Neutrophil (primary cell): Measurements from ENCODE around the gene TTLL10.
"Not testable (repeated sequence)": the region's sequence is repeated elsewhere in the genome, so short reads cannot be mapped to it uniquely, and the experiment has no call there.

Source experiments
- H3K27ac ChIP-seq: fragments of 200-600 bp; sonication (generic); 2 replicates; pipeline ENCODE4 v1.5.1; 2016; ENCODE audit warnings: mild to moderate bottlenecking, moderate library complexity
- H3K27me3 ChIP-seq: fragments of 200-600 bp; sonication (generic); 2 replicates; pipeline ENCODE4 v1.6.0; 2016; ENCODE audit warnings: mild to moderate bottlenecking
- H3K36me3 ChIP-seq: fragments of 200-600 bp; sonication (generic); 2 replicates; pipeline ENCODE4 v1.5.1; 2017
- H3K4me1 ChIP-seq, 2 experiments: fragments of 200-600 bp in 1 of 2; sonication (generic) in 1 of 2; 1 replicate in 1 of 2; 2 replicates in 1 of 2; pipeline versions ENCODE4 v1.5.1 to v1.6.1; 2013 to 2016; ENCODE audit warnings: low read depth in 1 of 2, low read length in 1 of 2, mild to moderate bottlenecking in 1 of 2, moderate library complexity in 1 of 2; ENCODE audit not compliant: control insufficient read depth in 1 of 2, insufficient read depth in 1 of 2
- H3K4me3 ChIP-seq, 2 experiments: fragments of 200-600 bp in 1 of 2; sonication (generic) in 1 of 2; 1 replicate in 1 of 2; 2 replicates in 1 of 2; pipeline ENCODE4 v1.5.1; 2013 to 2016; ENCODE audit warnings: low read depth in 1 of 2, low read length in 1 of 2, mild to moderate bottlenecking in 1 of 2, moderate library complexity in 1 of 2
- H3K9me3 ChIP-seq: fragments of 200-600 bp; sonication (generic); 2 replicates; pipeline ENCODE4 v1.5.1; 2016
- TF ChIP-seq, protein P1 (sequence below): fragments of 200-600 bp; sonication (generic); IDR thresholded peaks from 2 replicates; pipeline ENCODE4 v1.5.1; 2016; ENCODE audit warnings: antibody characterized with exemption

Gene TTLL10

GRCh38 chr1:1185101-1185765, 11.6 kb downstream of the TTLL10 start:
- no peak overlapping the region for H3K4me3 ChIP-seq
- peaks cover 28% of the 10 kb centered on the region for H3K27me3 ChIP-seq
- H3K27ac ChIP-seq = no peak overlapping the region
- H3K9me3 ChIP-seq = no peaks in the 10 kb centered on the region
- TF ChIP-seq, protein P1, sequence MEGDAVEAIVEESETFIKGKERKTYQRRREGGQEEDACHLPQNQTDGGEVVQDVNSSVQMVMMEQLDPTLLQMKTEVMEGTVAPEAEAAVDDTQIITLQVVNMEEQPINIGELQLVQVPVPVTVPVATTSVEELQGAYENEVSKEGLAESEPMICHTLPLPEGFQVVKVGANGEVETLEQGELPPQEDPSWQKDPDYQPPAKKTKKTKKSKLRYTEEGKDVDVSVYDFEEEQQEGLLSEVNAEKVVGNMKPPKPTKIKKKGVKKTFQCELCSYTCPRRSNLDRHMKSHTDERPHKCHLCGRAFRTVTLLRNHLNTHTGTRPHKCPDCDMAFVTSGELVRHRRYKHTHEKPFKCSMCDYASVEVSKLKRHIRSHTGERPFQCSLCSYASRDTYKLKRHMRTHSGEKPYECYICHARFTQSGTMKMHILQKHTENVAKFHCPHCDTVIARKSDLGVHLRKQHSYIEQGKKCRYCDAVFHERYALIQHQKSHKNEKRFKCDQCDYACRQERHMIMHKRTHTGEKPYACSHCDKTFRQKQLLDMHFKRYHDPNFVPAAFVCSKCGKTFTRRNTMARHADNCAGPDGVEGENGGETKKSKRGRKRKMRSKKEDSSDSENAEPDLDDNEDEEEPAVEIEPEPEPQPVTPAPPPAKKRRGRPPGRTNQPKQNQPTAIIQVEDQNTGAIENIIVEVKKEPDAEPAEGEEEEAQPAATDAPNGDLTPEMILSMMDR = no peak
- H3K4me1 ChIP-seq = peaks cover 7 to 8% of the 10 kb centered on the region in 2 experiments
- H3K36me3 ChIP-seq = no peaks in the 10 kb centered on the region

GRCh38 chr1:1187938-1188337, 14.3 kb downstream of the TTLL10 start:
- Histone ChIP-seq H3K4me1 (peaks cover 7 to 8% of the 10 kb centered on the region in 2 experiments), H3K36me3 (no peaks in the 10 kb centered on the region), H3K27ac (no peak overlapping the region), H3K9me3 (no peaks in the 10 kb centered on the region), H3K27me3 (peaks cover 15% of the 10 kb centered on the region), H3K4me3 (no peak overlapping the region)
- TF ChIP-seq, protein P1 = no peak

DNA sequence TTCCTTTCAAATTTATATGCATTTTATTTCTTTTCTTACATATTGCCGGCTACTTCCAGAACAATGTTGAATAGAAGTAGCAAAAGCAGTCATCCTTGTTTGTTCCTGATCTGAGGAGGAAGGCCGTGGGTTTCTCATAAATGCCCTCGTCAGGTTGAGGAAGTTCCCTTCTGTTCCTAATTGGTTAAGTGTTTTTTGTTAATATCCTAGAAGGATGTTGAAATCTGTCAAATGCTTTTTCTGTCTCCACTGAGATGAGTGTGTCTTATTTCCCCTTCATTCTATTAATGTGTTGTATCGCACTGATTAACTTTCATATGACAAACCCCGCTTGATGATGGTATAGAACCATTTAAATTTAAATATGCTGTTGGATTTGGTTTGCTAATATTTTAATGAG, 15.4 kb downstream of the TTLL10 start:
- Histone ChIP-seq H3K36me3 (no peaks in the 10 kb centered on the region), H3K27ac (no peak overlapping the region), H3K27me3 (peaks cover 12% of the 10 kb centered on the region), H3K4me1 (peaks cover 7 to 8% of the 10 kb centered on the region in 2 experiments), H3K9me3 (no peaks in the 10 kb centered on the region), H3K4me3 (no peak overlapping the region)
- TF ChIP-seq, protein P1 = no peak

DNA sequence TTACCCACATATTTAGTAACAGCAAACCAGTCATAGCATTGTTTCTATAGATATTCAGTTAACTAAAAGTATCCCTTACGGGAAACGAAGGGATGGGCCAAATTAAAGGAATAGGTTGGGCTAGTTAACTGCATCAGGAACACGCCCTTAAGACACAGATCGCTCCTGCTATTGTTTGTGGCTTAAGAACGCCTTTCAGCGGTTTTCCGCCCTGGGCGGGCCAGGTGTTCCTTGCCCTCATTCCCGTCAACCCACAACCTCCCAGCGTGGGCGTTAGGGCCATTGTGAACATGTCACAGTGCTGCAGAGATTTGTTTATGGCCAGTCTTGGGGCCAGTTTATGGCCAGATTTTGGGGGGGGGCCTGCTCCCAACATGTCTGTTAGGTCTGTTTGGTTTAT, 18.1 kb downstream of the TTLL10 start:
- Histone ChIP-seq H3K27ac (no peak overlapping the region), H3K36me3 (no peaks in the 10 kb centered on the region), H3K4me1 (peaks cover 7 to 8% of the 10 kb centered on the region in 2 experiments), H3K27me3 (peaks cover 27% of the 10 kb centered on the region), H3K9me3 (no peaks in the 10 kb centered on the region), H3K4me3 (no peak overlapping the region)
- TF ChIP-seq, protein P1 = no peak

GRCh38 chr1:1194723-1195122, 21.0 kb downstream of the TTLL10 start:
- TF ChIP-seq, protein P1 = no peak
- Histone ChIP-seq H3K4me3 (no peak overlapping the region), H3K9me3 (no peaks in the 10 kb centered on the region), H3K27ac (no peak overlapping the region), H3K27me3 (peaks cover 41% of the 10 kb centered on the region), H3K4me1 (no peaks in the 10 kb centered on the region), H3K36me3 (no peaks in the 10 kb centered on the region)

DNA sequence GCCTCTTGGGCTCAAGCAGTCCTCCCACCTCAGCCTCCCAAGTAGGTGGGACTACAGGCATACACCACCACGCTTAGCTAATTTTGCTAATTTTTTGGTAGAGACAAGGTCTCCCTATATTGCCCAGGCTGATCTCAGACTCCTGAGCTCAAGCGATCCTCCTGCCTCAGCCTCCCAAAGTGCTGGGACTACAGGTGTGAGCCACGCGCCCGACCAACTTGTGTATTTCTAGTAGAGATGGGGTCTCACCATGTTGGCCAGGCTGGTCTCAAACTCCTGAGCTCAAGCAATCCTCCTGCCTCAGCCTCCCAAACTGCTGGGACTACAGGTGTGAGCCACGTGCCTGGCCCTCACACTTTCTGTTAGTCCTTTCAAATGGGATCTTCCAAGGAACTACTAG, 22.0 kb downstream of the TTLL10 start:
- not testable (repeated sequence) for H3K27ac ChIP-seq, H3K36me3 ChIP-seq, H3K9me3 ChIP-seq, H3K4me1 ChIP-seq, H3K4me3 ChIP-seq
- peaks cover 51% of the 10 kb centered on the region for H3K27me3 ChIP-seq
